GM21390 (cell line): ENCODE measurements around the gene MUC15.
"Not testable (repeated sequence)": the region's sequence is repeated elsewhere in the genome, so short reads cannot be mapped to it uniquely, and the experiment has no call there.

Experiments
- ATAC-seq: cut with Tn5 transposase; IDR thresholded peaks from one replicate; pipeline ENCODE4 v1.9.1; 2021; ENCODE audit not compliant: unreplicated experiment

Gene MUC15, protein sequence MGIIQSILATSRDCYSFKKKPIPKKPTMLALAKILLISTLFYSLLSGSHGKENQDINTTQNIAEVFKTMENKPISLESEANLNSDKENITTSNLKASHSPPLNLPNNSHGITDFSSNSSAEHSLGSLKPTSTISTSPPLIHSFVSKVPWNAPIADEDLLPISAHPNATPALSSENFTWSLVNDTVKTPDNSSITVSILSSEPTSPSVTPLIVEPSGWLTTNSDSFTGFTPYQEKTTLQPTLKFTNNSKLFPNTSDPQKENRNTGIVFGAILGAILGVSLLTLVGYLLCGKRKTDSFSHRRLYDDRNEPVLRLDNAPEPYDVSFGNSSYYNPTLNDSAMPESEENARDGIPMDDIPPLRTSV

DNA sequence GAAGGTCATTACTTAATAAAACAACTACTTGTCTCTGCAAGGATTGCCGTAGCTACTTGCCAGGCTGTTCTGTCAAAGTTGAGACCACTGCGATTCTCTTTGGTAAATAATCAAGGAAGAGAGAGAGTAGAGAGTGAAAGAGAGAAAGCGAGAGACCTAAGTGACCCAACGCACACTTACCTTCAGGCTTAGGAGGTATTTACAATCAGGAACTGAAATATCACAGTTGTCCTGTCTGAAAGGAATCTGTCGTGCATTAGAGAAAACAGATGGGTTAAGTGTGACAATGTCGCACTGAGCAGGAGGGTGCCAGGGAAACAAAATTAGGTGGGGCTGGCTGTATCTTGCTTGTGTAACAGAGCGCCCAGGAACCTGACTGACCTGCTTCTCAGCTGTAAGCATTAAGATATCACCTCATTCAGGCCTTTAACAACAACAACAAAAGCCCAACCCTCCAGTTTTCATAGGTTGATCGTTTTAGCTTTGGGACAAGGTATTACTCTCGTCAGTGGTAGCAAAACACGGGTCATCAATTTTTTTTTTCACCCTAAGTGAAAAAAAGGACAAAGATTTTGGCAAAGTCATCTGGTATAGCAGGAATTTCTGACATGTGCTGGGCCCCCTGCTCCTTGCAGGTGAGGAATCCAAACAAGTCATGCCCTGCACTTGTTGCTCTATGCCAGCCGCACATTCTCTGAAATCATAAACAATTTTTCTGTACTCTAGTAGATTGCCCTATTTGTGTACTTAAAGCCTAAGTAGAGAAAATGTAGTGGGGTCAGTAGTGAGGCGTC, at the start of gene MUC15:
Gene MUC15 (minus strand): TSS at position 403 of the 794 bp plus-strand sequence. CDS start 5,169 bp downstream, outside the sequence.
- no peak for ATAC-seq

GRCh38 chr11:26621132-26621531, 49.1 kb upstream of the MUC15 start:
- no peak for ATAC-seq

GRCh38 chr11:26620282-26621045, 48.4 kb upstream of the MUC15 start:
- no peak for ATAC-seq

- no peak for ATAC-seq
These were observed 46.4 kb upstream of the MUC15 start for GRCh38 chr11:26618441-26618840.

GRCh38 chr11:26613759-26614158, 41.7 kb upstream of the MUC15 start:
- ATAC-seq: no peak

- no peak for ATAC-seq
These were observed 36.6 kb upstream of the MUC15 start for GRCh38 chr11:26608507-26609146.

DNA sequence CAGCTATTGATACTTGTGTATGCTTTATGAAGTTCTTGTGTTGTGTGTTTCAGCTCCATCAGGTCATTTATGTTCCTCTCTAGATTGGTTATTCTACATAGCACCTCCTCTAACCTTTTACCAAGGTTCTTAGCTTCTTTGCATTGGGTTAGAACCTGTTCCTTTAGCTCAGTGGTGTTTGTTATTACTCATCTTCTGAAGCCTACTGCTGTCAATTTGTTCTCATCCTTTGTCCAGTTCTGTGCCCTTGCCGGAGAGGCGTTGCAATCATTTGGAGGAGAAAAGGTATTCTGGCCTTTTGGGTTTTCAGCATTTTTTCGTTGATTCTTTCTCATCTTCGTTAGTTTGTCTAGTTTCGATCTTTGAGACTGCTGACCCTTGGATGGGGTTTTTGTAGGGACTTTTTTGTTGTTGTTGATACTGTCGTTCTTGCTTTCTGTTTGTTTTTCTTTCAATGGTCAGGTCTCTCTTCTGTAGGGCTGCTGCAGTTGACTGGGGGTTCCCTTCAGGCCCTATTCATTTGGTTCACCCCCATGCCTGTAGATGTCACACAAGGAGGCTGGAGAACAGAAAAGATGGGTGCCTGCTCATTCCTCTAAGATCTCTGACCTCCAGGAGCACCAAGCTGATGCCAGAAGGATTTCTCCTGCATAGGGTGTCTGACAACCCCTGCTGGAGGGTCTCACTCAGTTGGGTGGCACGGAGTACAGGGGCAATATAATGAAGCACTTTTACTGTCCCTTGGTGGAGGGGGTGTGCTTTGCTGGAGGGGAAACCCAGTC, 35.9 kb upstream of the MUC15 start:
- ATAC-seq: no peak

DNA sequence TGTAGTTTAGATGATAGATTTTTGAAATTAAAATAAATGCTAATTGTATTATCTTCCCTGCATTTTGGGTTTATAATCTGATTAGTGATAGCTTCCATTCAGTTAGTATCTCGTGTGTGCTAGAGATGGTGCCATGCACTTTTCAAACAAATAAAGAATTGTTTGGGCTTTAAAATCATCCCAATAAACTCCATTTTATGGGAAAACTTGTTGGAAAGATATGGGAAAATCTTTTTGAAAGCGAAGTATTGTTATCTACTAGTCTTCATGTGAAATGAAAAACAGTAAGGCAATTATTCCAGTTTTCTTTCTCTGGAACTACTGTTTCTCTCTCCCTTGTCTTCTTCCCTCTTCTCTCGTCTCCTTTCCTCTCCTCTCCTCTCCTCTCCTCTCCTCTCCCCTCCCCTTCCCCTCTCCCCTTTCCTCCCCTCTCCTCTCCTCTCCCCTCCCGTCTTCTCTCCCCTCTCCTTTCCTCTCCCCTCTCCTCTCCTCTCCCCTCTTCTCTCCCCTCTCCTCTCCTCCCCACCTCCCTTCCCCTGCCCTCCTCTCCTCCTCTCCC, 27.9 kb upstream of the MUC15 start:
- no peak for ATAC-seq

DNA sequence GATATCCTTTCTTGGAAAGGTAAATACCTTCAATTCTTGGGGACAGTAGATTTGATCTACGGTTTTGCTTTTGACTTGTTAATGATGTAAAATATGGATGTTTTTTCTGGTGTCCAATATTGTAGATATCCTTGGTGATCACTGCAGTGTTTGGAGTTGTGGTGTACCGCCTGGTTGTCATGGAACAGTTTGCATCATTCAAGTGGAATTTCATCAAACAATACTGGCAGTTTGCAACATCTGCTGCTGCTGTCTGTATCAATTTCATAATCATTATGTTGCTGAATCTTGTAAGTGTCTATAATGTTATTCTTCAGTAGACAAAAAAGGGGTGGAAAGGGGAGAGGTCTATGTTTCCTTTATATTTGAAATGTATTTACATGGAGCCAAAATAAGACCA, 27.4 kb upstream of the MUC15 start:
- no peak for ATAC-seq

DNA sequence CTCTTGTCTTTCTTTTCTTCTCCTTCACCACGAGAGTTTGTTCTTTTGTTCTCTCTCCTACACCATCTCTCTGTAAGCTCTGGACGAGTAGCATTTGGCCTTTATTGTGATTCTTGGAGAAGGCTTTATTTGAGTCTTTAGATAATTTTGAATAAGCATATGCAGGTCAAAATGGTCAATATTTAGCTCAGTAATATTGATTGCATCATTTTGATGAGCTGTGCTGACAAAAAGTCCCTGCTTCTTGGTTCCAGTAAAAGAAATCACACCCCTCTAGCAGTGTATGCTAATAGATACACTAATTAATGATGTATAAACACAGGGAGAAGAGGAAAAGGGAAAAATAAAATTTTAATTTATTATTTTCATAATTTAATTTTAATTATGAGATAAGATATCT, 25.8 kb upstream of the MUC15 start:
- ATAC-seq: no peak

- ATAC-seq: not testable (repeated sequence)
These were observed 25.1 kb upstream of the MUC15 start for GRCh38 chr11:26597049-26597689.

DNA sequence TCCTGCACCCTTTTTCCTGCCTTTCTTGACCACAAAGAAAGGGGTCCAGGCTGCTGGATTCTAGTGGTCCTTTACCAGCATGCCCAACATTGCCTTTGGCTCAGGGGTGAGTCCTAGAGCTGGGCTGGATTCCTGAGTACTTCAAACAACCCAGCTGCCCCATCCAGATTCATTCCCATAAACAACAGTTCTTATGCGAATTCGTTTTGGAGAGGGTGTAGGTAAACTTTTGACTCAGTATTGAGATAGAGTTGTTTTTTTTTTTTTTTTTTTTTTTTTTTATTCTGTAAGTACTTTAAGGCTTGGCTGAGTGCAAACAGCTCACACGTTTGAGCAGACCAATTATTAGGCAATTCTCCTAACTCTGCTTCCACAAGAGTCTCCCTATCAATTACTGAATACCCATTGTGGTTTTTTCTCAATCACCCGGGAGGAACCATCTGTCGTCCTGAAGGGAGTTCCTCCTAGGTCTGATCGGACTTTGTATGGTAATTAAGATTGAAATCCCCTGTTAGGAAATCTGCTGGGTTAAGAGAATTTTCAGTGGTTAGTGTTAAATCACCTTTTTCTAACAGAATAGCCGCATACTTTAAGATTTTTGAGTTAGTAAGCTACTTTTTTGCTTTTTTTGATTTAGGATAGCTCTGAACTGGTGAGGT, 23.3 kb upstream of the MUC15 start:
- not testable (repeated sequence) for ATAC-seq

- no peak for ATAC-seq
These were observed 21.6 kb upstream of the MUC15 start for GRCh38 chr11:26593691-26594090.

DNA sequence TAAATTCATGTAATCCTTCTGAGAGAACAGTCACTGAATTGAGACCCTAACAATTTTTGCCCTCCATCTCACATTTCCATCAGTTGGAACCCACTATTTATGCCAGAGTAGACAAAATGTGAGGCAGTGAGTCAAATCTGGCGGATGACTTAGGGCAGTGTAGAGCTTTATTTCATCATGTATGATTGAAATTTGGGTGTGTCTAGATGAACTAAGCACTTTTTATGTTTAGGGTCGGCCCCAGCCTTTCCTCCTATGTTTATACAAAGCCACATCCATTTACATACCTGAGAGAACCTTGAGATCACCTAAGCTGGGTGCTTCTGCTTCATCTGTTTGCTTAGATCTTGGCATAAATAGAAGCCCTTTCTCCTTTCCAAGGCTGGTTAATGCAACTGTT, 15.0 kb upstream of the MUC15 start:
- no peak for ATAC-seq

GRCh38 chr11:26584818-26585217, 12.8 kb upstream of the MUC15 start:
- no peak for ATAC-seq

DNA sequence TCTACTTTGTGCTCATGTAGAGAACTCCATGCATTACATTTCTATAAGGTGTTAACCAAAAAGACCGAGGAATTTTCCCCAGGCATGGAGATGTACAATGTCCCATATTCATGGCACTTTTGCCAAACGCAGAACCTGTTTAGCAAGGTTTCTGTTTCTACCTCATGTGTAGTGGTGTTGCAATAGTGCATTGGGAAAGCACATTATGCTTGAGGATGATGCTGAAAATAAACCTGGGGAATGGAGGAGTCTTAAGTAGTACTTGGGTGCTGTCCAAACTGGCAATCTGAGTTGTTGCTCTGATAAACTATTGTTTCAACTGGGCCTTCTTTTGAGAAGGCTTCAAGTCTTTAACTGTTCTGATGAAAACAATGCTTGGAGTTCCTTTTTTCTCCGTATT, 11.5 kb upstream of the MUC15 start:
- no peak for ATAC-seq

DNA sequence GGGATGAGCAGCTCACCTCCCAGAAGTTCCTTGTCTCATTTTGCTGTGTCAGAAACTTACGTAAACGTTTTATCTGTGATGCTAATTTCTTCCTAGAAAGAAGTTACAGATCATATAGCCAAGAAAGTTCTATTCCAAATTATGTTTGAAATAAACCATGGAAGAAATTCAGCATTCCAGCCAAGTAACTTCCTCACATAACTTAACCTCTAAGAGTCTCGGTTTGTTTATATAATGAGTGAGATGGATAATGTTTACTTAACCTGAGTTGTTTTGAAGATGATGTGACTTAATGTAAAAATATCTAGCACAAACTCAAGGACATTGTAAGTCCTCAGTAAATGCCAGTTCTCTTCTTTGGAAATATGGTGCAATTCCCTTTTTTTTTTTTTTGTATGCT, 8.9 kb upstream of the MUC15 start:
- no peak for ATAC-seq

- no peak for ATAC-seq
These were observed 7.6 kb upstream of the MUC15 start for GRCh38 chr11:26579683-26580082.
